Osteocyte (in vitro differentiated cells): Measurements from ENCODE around the gene DHX40. TPM values are rescaled to one million over a fixed set of nuclear protein-coding genes. Genes with fewer than 3 reads are reported as not detected.

Experiments used
- DNase-seq: peaks from one replicate; pipeline ENCODE4 v3.0.0; 2021; ENCODE audit warnings: mixed read lengths; ENCODE audit not compliant: unreplicated experiment; ENCODE audit errors: extremely low spot score
- H3K27ac Mint-ChIP-seq: one replicate; pipeline ENCODE4 v1.8.0; 2021; ENCODE audit warnings: mild to moderate bottlenecking, mixed read lengths; ENCODE audit not compliant: unreplicated experiment
- H3K27me3 Mint-ChIP-seq: one replicate; pipeline ENCODE4 v1.8.0; 2021; ENCODE audit warnings: mixed read lengths; ENCODE audit not compliant: unreplicated experiment
- H3K36me3 Mint-ChIP-seq: one replicate; pipeline ENCODE4 v1.8.0; 2021; ENCODE audit warnings: mixed read lengths; ENCODE audit not compliant: unreplicated experiment
- H3K4me1 Mint-ChIP-seq: one replicate; pipeline ENCODE4 v1.8.0; 2021; ENCODE audit warnings: mixed read lengths; ENCODE audit not compliant: unreplicated experiment
- H3K4me3 Mint-ChIP-seq: one replicate; pipeline ENCODE4 v1.8.0; 2021; ENCODE audit warnings: mild to moderate bottlenecking, moderate library complexity, mixed read lengths; ENCODE audit not compliant: unreplicated experiment
- H3K9me3 Mint-ChIP-seq: one replicate; pipeline ENCODE4 v1.8.0; 2021; ENCODE audit warnings: mixed read lengths; ENCODE audit not compliant: unreplicated experiment
- long read RNA-seq: library from polyadenylated mRNA; unstranded; transcript quantifications from one replicate; pipeline ENCODE4 v2.0.0, GENCODE V29; 2021
- total RNA-seq: library from RNA; stranded (reverse); gene quantifications from 2 replicates; pipeline ENCODE4 v1.2.1, GENCODE V29; 2021
- TF ChIP-seq, protein P1 (sequence below): fragments of 200-600 bp; sonication (generic); IDR thresholded peaks from 2 replicates; pipeline ENCODE4 v1.5.0; 2021; ENCODE audit warnings: antibody characterized with exemption, mild to moderate bottlenecking, moderate library complexity

The DHX40 gene, protein sequence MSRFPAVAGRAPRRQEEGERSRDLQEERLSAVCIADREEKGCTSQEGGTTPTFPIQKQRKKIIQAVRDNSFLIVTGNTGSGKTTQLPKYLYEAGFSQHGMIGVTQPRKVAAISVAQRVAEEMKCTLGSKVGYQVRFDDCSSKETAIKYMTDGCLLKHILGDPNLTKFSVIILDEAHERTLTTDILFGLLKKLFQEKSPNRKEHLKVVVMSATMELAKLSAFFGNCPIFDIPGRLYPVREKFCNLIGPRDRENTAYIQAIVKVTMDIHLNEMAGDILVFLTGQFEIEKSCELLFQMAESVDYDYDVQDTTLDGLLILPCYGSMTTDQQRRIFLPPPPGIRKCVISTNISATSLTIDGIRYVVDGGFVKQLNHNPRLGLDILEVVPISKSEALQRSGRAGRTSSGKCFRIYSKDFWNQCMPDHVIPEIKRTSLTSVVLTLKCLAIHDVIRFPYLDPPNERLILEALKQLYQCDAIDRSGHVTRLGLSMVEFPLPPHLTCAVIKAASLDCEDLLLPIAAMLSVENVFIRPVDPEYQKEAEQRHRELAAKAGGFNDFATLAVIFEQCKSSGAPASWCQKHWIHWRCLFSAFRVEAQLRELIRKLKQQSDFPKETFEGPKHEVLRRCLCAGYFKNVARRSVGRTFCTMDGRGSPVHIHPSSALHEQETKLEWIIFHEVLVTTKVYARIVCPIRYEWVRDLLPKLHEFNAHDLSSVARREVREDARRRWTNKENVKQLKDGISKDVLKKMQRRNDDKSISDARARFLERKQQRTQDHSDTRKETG
- total RNA-seq: 42.3 and 45.2 TPM in 2 replicates
- long read RNA-seq, transcript DHX40-201 (18 exons, 3,660 nt): major isoform, 89 of 132 reads
- long read RNA-seq, partial matches to known transcripts: 22 of 132 reads
- long read RNA-seq, other reads (novel, unspliced or antisense): 21 of 132 reads

DNA sequence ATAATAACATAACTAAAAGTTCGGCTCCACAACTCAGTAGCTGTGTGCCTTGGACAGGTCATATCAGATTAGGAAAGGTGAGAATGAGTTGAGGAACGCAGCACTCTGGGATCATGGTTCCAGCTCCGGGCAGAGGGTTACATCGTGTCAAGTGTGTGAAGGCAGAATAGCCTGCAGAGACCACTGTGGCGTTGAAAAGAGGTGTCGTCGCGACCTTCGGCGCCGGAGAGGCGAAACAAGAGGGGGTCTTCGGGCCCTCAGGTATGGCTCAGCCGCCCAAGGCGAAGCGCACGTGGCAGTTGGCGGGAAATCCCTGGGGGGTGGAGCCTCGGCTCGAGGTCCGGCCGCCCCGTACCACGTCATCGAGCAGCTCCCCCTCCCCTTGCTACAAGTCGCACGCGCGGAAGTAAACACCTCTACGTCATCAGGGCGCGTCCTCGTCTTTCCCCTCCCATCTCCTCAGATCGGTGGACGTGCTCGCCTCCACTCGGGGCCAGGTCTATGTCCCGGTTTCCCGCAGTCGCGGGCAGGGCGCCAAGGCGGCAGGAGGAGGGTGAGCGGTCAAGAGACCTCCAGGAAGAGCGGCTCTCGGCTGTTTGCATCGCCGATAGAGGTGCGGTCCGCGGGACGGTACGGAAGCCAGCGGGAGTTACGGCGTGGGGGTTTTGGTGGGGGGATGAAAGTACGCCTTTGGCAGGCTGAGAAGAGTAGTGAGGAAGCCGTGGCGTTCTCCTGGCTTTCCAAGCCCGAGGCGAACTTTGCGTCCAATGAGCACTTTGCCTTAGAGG lies at the start of gene DHX40:
Gene DHX40, plus strand, starts transcription at position 440 of the 788 bp plus-strand sequence. Its CDS starts 62 bp downstream, at position 502.
- Mint-ChIP-seq H3K4me3 (peak within 1 kb of the TSS; percentile 100), H3K4me1 (peaks cover 14% of the 10 kb centered on the region), H3K27me3 (peaks cover 10% of the 10 kb centered on the region), H3K9me3 (no peaks in the 10 kb centered on the region), H3K27ac (peak within 1 kb of the TSS; percentile 99), H3K36me3 (peaks cover under 1% of the 10 kb centered on the region)
- DNase-seq: peak; percentile 96
- TF ChIP-seq, protein P1, sequence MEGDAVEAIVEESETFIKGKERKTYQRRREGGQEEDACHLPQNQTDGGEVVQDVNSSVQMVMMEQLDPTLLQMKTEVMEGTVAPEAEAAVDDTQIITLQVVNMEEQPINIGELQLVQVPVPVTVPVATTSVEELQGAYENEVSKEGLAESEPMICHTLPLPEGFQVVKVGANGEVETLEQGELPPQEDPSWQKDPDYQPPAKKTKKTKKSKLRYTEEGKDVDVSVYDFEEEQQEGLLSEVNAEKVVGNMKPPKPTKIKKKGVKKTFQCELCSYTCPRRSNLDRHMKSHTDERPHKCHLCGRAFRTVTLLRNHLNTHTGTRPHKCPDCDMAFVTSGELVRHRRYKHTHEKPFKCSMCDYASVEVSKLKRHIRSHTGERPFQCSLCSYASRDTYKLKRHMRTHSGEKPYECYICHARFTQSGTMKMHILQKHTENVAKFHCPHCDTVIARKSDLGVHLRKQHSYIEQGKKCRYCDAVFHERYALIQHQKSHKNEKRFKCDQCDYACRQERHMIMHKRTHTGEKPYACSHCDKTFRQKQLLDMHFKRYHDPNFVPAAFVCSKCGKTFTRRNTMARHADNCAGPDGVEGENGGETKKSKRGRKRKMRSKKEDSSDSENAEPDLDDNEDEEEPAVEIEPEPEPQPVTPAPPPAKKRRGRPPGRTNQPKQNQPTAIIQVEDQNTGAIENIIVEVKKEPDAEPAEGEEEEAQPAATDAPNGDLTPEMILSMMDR: no peak

DNA sequence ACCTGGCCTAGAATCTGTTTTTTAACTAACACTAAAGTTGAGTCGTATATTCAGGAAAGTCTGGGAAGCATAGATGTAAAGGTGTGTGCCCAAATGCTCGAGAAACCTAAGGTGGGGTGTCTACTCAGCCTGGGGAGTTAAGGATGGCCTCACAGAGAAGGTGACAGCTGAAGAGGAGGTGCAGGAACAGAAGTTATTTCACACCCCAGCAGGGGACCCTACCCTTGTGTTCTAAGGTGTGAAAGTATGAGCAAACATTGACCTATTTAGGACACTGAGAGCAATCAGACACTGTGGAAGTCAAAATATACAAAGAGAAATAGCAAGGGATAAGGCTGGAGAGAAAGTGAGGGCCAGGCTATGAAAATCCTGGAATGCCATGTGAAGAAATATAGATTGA lies 49.0 kb upstream of the DHX40 start:
- no peak overlapping the region for H3K27ac Mint-ChIP-seq
- no peak overlapping the region for H3K4me3 Mint-ChIP-seq
- TF ChIP-seq, protein P1: no peak
- DNase-seq: no peak
- H3K36me3 Mint-ChIP-seq: no peaks in the 10 kb centered on the region
- H3K9me3 Mint-ChIP-seq: no peaks in the 10 kb centered on the region
- H3K4me1 Mint-ChIP-seq: peaks cover 7% of the 10 kb centered on the region
- H3K27me3 Mint-ChIP-seq: peaks cover 16% of the 10 kb centered on the region

DNA sequence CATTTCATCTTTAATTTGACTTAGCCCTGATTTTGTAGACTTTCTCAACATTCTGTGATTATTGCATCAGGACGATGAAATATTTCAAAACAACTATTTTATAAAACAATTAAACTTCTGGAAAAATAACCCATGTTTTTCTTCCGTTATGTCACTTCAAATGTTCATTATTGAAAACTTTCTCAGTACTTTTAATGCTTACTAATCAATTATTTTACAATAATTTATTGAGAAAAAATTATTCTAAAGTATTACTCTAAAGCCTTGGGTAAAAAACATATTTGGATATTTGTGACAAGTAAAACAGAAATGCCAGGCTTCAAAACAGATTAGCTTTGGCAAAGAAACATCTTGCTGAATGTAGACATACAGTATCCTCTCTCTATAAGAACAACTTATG lies 46.3 kb upstream of the DHX40 start:
- H3K9me3 Mint-ChIP-seq: no peaks in the 10 kb centered on the region
- no peak overlapping the region for H3K4me3 Mint-ChIP-seq

DNA sequence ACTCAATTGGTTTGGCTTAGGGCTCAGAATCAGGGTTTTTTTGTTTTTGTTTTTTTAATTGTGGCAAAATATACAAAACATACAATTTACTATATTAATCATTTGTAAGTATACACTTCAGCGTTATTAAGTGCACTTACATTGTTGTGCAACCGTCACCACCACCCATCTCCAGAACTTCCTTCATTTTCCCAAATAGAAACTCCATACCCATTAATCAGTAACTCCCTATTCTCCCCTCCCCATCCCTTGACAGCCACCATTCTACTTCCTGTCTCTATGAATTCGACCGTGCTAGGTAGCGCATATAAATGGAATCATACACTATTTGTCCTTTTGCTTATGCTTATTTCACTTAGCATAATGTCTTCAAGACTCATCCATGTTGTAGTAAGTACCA lies 45.2 kb upstream of the DHX40 start:
- no peak for DNase-seq
- peaks cover 18% of the 10 kb centered on the region for H3K27me3 Mint-ChIP-seq
- TF ChIP-seq, protein P1: no peak
- no peak overlapping the region for H3K27ac Mint-ChIP-seq
- H3K36me3 Mint-ChIP-seq: no peaks in the 10 kb centered on the region
- peaks cover 2% of the 10 kb centered on the region for H3K4me1 Mint-ChIP-seq
- H3K4me3 Mint-ChIP-seq: no peak overlapping the region
- H3K9me3 Mint-ChIP-seq: no peaks in the 10 kb centered on the region

More for the DNA sequence above, 46.3 kb upstream of the DHX40 start:
- Mint-ChIP-seq H3K27ac (no peak overlapping the region), H3K27me3 (peaks cover 15% of the 10 kb centered on the region), H3K4me1 (peaks cover 5% of the 10 kb centered on the region), H3K36me3 (no peaks in the 10 kb centered on the region)
- DNase-seq: no peak
- TF ChIP-seq, protein P1: no peak
